HG02885 (cell line): Measurements from ENCODE around the gene CGB8.
A peak's percentile ranks its signal among the peaks of the same experiment; 100 is the strongest.
"Not testable (repeated sequence)": the region's sequence is repeated elsewhere in the genome, so short reads cannot be mapped to it uniquely, and the experiment has no call there.

Source experiments
- ATAC-seq: cut with Tn5 transposase; IDR thresholded peaks from one replicate; pipeline ENCODE4 v1.9.1; 2021; ENCODE audit warnings: mild to moderate bottlenecking; ENCODE audit not compliant: unreplicated experiment, poor library complexity

CGB8 gene

DNA sequence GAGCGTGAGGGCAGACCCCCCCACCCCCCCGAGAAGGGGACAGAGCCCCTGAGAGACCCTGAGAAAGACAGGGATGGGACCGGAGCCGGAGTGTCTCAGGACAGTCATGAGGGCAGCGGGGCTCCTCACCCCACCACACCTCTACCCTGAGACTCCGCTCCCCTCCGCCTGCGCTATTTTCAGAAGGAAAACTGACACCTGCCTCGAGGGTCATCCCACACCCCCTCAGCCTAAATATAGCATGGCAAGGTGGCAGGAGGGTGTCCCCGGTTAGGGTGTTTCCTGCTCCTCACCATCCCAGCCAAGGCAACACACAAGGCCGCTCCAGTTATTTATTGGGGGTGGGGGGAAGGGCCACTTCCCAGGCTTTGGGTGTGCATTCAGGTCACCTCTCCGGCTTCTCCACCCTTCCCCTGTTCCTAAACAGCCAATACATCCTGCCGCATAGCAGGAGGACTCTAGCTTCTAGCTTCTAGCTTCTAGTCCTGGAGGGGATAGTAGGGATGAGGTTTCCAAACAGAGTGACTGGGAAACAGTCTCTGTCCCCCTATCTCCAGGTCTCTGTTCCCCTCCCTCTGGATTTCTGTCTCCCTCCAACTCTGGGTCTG, 17.1 kb upstream of the CGB8 start:
- no peak for ATAC-seq

DNA sequence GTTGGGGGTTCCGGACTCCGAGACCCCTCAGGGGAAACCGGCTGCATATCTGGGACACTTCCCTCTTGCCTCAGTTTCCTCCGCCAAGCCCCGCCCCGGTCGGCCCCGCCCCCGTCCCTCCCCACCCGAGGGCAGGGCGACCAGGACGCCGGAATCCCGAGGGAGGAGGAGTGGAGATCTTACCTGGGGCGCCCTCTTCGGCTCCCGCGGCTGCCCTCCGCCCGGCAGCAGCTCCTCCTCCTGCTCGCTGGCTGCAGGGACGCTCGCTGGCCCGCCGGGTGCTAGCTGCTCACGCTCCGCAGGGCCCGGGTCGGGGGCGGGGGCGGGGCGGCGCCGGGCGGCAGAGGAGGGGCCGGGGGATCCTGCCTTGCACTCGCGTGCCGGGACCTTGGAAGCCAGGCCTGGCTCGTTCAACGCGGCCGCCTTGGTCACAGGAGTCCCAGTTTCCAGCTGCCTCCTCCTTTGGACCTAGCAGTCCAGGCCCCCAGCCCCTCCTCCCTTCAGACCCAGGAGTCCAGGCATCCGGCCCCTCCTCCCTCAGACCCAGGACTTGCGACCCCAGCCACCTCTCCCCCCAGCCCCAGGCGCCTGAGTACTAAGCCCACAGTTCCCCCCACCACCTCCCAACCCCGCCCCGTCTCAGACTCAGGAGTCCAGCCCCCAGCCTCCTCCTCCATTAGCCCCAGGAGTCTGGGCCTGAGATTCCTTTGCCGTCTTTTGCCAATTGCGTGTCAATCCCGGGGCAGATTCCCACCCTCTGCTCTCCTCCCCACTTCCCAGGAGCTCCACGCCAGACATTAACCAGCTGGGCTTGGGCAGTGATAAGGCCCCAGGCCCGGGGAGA, 16.1 kb upstream of the CGB8 start, which contains the start of gene NTF4:
NTF4 (minus strand) TSS at position 51 of the 844 bp plus-strand sequence. CDS start 2,821 bp downstream, outside the sequence.
- ATAC-seq: no peak

DNA sequence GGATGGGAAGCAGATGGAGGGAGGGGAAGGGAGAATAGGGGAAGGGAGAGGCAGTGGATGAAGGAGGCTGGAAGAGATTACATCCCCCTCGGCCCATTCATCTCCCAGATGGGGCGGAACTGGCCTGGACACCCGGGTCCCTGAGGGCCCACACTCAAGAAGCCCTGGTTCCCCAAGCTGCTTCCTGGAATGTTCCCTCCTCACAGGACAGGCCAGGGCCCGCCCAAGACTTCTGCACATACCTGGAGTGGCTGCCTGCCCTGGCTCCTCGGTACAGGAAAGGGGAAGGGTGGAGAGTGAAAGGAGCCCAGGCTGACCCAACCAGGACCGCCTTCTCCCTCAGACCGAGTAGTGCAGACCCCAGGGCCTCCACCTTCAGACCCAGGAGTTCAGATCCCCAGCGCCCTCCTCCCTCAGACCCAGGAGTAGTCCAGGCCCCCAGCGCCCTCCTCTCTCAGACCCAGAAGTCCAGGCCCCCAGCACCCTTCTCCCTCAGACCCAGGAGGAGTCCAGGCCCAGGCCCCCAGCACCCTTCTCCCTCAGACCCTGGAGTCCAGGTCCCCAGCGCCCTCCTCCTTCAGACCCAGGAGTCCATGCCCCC, 15.2 kb upstream of the CGB8 start:
- no peak for ATAC-seq

DNA sequence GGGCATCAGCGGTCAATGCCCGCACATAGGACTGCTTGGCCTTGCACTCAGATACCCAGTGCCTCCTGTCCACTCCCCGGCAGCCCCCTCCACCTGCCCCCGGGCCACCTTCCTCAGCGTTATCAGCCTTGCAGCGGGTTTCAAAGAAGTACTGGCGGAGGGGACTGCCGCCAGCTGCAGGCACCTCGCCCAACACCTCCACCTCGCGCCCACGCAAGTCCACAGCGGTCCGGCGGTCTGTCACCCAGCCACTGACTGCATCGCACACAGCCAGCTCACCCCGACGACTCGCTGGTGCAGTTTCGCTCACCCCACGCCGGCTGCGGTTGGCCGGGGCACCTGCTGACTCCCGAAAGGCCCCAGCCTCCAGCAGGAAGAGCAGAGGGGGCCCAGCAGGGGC, 12.5 kb upstream of the CGB8 start:
- no peak for ATAC-seq

DNA sequence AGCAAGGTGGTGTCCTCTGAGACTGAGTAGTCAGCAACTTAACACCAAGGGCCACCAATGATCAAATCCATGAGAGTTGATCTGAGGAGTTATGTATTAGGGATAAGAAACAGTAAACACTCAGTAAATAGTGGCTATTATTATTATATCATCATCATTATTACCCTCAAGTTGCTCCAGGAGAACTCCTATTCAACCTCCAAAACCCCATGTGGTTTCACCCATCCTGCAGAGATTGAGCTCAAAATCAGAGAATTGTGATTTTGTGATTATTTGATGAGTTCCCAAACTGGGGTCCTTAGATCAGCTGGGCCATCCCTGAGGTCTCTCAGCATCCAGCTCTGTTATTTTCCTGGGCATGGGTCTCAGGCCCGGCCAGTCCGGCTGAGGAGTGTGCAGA, 12.1 kb upstream of the CGB8 start:
- ATAC-seq: no peak

DNA sequence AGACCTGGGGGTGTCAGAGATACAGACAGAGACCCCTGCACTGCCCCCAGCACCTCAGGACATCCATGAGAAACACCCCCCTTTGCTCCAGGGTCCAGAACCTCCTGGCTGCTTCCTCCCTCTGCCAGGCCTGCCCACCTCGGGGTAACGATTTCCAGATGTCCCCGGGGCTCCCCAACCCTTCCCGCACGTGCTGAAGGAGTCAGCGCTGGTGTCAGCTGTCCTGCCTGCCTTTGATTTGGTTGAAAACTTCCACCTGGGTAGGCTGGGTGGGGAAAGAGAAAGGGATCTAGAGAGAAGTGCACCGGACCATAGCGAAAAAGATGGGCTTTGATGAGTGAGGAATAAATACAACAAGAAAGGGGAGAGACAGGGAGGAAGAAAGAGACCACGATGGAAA, 10.1 kb upstream of the CGB8 start:
- no peak for ATAC-seq

DNA sequence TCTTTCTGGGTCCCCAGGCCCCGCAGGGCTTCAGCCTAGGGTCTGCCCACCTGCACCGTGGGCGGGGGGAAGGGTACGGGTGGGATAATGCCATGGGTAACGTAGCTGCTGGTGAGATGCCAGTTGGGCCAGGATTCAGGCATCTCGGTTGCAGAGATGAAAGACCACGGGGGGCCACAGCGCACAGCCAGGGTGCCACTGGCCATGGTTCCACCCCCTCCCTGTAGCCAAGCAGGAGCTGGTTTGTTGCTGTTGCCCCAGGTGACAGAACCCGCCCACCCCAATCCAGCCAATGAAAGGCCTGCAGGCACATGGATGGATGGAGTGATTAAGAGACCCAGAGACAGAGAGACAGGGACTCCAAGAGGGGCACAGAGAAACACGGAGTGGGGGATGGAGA, 9.7 kb upstream of the CGB8 start:
- ATAC-seq: no peak

DNA sequence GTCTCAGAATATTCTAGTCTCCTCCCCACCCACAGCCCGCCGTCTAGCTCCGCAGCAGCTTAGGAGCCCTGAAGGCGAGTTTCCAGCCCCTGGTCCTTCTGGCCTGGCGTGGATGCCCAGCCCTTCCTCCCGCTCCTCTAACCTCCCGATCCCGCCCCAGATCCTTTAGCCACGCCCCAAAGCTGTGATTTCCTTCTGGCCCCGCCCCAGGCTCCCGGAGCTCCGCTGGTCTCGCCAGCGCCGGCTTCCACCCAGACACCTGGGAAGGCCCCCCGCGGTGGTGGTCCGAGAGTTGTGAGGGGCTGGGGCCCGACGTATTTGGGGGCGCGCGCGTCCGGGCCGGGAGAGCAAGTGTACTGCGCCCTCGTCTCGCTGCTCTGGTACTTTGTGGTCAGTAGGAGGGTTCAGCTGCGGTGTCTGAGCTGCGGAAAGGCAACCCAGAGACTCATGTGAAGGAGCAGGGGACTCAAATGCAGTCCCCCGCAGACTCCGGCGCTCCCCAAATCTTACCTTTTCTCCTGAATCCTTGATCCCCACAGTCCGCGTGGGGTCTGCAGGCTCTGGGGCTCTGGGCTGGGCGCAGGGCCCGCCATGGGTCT, 8.8 kb upstream of the CGB8 start, which contains the start of gene CGB7:
CGB7 (minus strand) TSS at position 114 of the 599 bp plus-strand sequence. CDS start 2,374 bp downstream, outside the sequence.
- no peak for ATAC-seq

DNA sequence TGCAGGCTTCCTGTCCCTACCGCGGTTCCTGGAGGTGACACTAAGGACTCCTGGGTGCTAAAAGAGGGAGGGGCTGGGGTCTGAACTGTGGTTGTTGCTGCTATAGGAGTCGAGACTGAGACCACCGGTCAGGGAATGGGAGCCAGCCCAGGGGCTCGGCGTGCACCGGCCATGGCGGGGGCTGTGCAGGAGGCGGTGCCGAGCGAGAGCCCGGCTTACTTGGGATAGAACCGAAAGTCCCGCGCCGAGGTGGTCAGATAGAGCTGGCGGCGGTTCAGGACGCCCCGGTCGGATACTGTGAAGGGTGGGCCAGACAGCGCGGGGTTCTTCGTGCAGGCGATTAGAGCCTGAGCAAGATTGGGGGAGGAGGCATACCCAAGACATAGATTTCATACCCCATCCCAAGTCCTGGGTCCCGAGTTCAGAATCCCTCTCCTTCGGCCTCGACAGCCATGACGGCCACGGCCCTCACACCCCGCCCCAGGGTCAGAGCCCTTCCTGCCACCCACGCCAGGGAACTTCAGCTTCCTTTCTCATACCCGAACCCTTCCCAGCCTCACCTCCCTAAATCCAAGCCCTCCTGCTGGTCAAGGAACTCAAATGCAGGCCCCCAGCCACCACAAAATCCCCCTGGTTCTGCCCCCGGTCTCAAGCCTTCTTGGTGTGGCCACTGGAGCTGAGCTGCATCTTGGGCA, 8.1 kb upstream of the CGB8 start:
- ATAC-seq: not testable (repeated sequence)

DNA sequence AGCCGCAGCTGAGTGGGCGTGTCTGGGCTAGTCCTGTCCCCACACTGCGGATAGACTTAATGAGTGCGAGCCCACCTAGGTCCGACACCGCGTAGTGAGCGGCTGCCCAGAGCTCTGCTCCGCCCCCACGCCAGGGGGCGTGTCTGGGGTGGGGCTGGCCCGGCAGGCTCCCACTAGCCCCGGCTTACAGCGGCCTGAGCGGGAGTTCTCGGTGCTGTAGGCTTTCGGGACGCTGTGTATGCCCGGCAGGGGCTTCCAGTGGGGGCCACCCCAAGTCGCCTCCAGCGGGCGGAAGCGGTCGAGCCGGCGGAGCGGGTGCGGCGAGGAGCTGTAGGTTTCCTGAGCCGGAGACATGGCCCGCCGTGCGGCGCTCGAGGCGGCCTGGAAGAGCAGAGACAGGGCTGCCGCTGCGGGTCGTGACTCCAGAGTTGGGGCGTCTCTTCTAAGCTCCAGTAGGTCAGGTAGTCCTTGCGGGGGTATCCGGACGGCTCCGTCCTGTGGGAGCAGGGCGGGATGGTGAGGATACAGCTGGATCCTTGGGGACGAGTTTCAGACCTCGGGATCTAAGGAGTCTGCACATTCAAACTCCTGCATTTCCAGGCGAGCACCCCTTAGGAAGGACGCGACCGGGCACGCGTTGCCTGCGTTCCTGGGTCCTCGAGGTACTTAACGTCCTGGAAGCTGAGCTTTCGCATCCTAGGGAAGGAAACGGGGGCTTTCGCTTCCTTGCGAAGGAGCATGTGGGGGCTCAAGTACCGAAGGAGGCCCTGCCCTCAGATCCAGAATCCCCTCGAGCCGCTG, 7.4 kb upstream of the CGB8 start:
- ATAC-seq: peak; percentile 58

DNA sequence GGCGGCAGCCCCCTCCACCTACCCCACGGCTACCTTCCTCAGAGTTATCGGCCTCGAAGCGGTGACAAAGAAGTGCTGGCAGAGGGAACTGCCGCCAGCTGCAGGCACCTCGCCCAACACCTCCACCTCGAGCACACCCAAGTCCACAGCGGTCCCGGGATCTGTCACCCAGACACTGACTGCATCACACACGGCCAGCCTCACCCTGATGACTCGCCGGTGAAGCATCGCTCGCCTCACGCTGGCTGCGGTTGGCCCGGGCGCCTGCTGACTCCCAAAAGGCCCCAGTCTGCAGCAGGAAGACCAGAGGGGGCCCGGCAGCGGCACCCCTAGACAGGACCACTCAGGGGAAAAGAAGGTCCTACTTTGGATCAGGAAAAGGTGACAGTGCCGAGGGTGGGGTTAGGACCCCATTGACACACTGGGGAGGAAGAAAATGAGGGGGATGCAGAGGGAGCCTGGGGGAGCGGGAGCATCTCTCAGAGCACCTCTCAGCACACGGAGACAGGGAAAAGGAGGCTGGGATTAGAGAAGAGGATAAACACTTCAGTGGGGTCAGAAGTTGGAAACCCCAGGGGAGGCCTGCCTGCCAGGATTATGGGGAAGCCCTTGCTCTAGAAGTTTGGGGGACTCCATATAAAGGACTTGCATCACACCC, 1.6 kb upstream of the CGB8 start:
- ATAC-seq: not testable (repeated sequence)

DNA sequence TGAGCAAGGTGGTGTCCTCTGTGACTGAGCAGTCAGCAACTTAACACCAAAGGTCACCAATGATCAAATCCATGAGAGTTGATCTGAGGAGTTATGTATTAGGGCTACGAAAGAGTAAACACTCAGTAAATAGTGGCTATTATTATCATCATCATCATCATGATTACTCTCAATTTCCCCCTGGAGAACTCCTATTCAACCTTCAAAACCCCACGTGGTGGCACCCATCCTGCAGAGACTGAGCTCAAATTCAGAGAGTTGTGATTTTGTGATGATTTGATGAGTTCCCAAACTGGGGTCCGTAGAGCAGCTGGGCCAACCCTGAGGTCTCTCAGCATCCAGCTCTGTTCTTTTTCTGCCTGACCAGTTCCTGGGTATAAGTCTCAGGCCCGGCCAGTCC, 923 bp upstream of the CGB8 start:
- not testable (repeated sequence) for ATAC-seq

DNA sequence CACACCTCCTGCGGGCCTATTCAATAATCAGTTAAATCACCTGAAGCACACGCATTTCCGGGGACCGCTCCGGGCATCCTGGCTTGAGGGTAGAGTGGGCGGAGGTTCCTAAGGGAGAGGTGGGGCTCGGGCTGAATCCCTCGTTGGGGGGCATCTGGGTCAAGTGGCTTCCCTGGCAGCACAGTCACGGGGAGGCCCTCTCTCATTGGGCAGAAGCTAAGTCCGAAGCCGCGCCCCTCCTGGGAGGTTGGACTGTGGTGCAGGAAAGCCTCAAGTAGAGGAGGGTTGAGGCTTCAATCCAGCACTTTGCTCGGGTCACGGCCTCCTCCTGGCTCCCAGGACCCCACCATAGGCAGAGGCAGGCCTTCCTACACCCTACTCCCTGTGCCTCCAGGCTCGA, 5.4 kb downstream of the CGB8 start, which contains the start of gene CGB5:
CGB5 (plus strand) TSS at position 301 of the 400 bp plus-strand sequence. CDS start 362 bp downstream, outside the sequence.
- not testable (repeated sequence) for ATAC-seq

DNA sequence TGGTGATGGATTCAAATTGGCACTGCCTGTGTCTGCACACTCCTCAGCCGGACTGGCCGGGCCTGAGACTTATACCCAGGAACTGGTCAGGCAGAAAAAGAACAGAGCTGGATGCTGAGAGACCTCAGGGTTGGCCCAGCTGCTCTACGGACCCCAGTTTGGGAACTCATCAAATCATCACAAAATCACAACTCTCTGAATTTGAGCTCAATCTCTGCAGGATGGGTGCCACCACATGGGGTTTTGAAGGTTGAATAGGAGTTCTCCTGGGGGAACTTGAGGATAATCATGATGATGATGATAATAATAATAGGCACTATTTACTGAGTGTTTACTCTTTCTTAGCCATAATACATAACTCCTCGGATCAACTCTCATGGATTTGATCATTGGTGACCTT, 6.2 kb downstream of the CGB8 start:
- not testable (repeated sequence) for ATAC-seq

DNA sequence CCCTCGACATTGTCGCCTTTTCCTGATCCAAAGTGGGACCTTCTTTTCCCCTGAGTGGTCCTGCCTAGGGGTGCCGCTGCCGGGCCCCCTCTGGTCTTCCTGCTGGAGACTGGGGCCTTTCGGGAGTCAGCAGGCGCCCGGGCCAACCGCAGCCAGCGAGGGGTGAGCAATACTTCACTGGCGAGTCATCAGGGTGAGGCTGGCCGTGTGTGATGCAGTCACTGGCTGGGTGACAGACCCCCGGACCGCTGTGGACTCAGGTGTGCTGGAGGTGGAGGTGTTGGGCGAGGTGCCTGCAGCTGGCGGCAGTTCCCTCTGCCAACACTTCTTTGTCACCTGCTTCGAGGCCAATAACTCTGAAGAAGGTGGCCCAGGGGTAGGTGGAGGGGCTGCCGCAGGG, 6.7 kb downstream of the CGB8 start:
- ATAC-seq: no peak

DNA sequence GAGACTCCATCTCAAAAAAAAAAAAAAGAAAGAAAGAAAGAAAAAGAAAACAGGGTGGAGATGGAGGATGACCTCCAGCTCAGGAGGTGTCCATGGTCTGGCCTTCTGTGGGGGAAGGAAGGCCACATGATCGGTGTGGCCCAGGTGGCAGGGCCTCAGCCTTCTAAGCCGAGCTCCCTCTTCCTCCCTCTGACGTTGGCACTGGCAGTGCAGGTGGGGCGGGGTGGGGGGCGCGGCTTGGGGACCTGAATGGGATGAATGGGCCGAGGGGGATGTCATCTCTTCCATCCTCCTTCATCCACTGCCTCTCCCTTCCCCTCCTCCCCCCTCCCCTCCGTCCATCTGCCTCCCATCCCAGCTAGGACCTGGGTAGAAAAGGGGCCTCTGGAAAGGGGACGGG, 9.2 kb downstream of the CGB8 start:
- ATAC-seq: not testable (repeated sequence)

DNA sequence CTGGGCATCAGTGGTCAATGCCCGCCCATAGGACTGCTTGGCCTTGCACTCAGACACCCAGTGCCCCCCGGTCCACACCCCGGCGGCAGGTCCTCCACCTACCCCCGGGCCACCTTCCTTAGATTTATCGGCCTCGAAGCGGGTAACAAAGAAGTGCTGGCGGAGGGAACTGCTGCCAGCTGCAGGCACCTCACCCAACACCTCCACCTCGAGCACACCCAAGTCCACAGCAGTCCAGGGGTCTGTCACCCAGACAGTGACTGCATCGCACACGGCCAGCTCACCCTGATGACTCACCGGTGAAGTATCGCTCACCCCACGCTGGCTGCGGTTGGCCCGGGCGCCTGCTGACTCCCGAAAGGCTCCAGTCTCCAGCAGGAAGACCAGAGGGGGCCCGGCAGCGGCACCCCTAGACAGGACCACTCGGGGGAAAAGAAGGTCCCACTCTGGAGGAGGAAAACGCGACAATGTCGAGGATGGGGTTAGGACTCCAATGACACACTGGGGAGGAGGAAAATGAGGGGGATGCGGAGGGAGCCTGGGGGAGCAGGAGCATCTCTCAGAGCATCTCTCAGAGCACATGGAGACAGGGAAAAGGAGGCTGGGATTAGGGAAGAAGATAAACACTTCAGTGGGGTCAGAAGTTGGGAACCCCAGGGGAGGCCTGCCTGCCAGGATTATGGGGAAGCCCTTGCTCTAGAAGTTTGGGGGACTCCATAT, 10.2 kb downstream of the CGB8 start:
- ATAC-seq: not testable (repeated sequence)

DNA sequence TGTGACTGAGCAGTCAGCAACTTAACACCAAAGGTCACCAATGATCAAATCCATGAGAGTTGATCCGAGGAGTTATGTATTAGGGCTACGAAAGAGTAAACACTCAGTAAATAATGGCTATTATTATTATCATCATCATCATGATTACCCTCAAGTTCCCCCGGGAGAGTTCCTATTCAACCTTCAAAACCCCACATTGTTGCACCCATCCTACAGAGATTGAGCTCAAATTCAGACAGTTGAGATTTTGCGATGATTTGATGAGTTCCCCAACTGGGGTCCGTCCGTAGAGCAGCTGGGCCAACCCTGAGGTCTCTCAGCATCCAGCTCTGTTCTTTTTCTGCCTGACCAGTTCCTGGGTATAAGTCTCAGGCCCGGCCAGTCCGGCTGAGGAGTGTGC, 10.8 kb downstream of the CGB8 start:
- ATAC-seq: not testable (repeated sequence)
